ENCODE results near the gene SHB.

GRCh38 chr9:37987467-37987981, 81.5 kb downstream of the SHB start:
- TF ChIP-seq CTCF (IDR thresholded peaks at IDR 0.05; ENCODE audit: low read length): no peak
- no peak for TF ChIP-seq EZH2 (IDR thresholded peaks at IDR 0.05; ENCODE audit: borderline replicate concordance, low read length)

All from OCI-LY1 (cell line).